Left ventricle myocardium superior (tissue), 1 donor: Measurements from ENCODE around the gene MYH14. TPM values are rescaled to one million over a fixed set of nuclear protein-coding genes. Genes with fewer than 3 reads are reported as not detected.

Experiments
- ATAC-seq: fragments of 200-7000 bp; cut with Tn5 transposase; one replicate; pipeline ENCODE4 v1.9.1; 2020; ENCODE audit warnings: mild to moderate bottlenecking, moderate library complexity
- DNase-seq: peaks from one replicate; pipeline ENCODE4 v3.0.0-alpha.2; 2020
- intact Hi-C: fragments of 100-400 bp; cut with micrococcal nuclease; formaldehyde crosslinking; loops from one replicate; pipeline ENCODE4 v1.11.0; 2022
- total RNA-seq: library from RNA; stranded (reverse); fragmentation: NEBNext Ultra II Directional; extraction: Animal tissue kit (Norgen Biotek cat#: 25700); gene quantifications from one replicate; pipeline ENCODE4 v1.2.1, GENCODE V29; 2021
- donor health status: DM: no; HTN: yes; CAD: no; lungs with severe emphysema.

The MYH14 gene
- total RNA-seq, 1 donor from 2014 or later, result 131 TPM

DNA sequence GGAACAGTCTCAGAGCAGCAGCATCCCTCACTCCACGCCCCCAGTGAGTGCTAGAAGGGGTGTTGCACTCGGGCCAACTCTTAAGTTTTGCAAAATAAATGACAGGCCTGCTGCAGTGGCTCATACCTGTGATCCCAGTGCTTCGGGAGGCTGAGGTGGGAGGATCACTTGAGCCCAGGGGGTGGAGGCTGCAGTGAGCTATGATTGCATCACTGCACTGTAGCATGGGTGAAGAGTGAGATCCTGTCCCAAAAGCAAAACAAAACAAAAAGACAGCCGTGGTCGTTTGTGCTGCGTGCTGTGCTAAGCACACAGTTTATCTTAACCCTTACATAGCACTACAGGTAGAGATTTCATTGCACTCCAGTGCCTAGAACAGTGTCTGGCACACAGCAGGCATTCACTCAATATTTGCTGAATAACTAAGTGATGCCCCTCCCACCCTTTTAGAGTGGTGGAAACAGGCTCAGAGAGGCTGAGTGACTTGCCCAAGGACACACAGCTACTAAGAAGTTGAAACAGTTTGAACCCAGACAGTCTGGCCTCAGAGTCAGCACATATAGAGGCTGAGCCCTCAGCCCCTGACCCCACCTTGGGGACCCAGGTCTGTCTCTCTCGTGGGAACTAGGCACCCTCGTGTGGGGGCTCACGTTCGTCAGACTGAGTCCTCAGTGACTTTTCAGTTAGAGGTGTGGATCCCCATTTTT lies 107.5 kb downstream of the MYH14 start:
- no peak for ATAC-seq
- no peak for DNase-seq
- intact Hi-C loops, result no loop called here

DNA sequence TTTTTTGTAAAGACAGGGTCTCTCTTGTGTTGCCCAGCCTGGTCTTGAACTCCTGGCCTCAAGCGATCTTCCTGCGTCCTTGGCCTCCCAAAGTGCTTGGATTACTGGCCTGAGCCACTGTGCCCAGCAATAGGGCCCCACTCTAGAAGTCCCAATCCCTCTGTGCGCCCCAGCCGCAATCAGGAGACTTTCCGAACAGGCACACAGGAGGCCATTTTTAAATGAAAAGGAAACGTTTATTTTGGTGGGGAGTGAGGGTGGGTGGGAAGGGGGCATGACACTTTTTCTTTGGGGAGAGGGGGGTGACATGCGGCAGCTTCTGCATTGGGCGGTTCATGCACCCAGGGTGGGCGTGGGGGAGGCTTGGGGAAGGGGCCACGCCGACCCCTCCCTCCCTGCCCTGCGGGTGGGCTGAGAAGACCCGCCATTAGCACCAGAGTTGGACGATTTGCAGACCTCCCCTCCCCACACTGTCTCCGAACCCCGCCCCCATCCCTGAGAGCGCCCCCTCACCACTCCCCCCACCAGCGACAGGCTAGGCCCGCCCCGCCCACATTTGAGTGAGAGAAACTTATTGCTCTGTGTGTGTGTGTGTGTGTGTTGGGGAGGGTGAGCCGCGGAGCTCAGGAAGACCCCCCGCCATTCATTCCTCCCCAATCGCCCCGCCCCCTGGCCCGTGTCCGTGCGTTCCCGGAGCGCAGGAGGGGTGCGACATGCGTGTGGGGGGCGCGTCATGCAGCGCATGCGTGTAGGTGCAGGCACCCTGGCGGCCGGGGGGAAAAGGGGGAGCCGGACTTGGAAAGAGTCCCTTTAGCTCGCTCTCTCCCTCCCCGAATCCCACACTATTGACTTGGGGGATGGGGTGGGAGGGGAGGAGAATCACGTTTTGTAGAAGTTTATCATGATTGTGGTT lies 108.6 kb downstream of the MYH14 start:
- ATAC-seq (peak; percentile 53), DNase-seq (no peak)
- intact Hi-C loops, result no loop called here

GRCh38 chr19:50312967-50313811 lies 109.8 kb downstream of the MYH14 start:
- DNase-seq, result no peak
- no peak for ATAC-seq
- intact Hi-C loops, result no loop called here

- intact Hi-C loops, result no loop called here
Observed at GRCh38 chr19:50313812-50314536, 110.6 kb downstream of the MYH14 start.

GRCh38 chr19:50314724-50315708 lies 111.6 kb downstream of the MYH14 start:
- DNase-seq, result no peak
- intact Hi-C loops, result no loop called here
- ATAC-seq, result no peak

More at GRCh38 chr19:50313812-50314536, 110.6 kb downstream of the MYH14 start:
- ATAC-seq (no peak), DNase-seq (no peak)

GRCh38 chr19:50315773-50316448 lies 112.5 kb downstream of the MYH14 start:
- DNase-seq, result no peak
- no peak for ATAC-seq
- intact Hi-C loops, result no loop called here

DNA sequence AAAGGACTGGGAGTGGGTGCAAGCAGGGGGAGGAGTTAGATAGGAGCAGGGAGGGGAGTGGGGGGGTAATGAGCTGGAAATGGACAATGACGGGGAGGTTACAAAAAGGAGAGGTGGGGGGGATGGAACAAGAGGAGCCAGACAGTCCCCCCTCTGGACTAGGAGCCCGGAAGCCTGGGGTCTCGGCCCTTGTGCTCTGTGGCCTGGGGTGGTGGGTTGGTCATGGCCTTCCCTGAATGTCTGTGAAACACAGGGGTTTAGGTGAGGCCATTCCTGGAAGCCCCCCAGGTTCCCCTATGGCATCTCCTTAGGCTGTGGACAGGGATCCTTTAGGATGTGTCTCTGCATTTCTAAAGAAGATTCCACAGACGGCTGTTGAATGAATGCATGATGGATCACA lies 113.7 kb downstream of the MYH14 start:
- ATAC-seq (no peak), DNase-seq (no peak)
- intact Hi-C loops, result no loop called here

DNA sequence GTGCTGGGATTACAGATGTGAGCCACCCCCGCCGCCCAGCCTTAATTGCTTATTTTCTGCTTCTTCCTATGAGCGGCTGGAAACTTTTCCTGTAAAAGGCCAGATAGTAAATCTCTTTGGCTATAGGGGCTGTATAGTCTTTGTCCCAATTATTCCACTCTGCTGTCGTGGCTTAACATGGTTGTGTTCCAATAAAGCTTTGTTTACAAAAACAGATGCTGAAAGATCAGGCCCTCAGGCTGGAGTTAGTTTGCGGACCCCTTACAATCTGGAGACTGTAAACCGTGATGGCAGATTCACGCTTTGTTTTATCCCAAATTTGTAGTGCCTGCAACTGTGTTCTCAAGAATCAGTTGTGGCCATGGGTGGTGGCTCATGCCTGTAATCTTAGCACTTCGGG lies 115.0 kb downstream of the MYH14 start:
- ATAC-seq (no peak), DNase-seq (no peak)
- intact Hi-C loops, result no loop called here

DNA sequence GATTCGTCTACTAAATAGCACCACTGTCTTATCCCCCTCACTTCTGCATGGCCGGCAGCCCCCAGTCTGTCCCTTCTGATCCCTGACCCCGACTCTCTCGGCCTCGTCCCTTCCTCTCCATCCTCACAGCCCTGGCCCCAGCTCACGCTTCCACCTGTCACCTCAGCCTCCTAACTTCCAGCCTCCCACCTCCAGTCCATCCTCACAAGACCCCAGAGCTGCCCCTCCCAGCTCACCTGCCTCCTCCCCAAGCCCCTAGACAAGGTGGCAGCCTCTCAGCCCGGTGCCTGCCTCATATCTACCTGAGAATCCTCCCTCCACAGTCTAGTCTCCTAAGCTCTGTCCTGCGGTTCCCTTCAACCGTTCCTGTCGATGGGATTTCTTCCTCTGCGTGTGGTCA lies 115.7 kb downstream of the MYH14 start:
- no peak for DNase-seq
- intact Hi-C loops, result no loop called here

GRCh38 chr19:50320051-50320450 lies 116.6 kb downstream of the MYH14 start:
- ATAC-seq (no peak), DNase-seq (no peak)
- intact Hi-C loops, result no loop called here

More for the DNA sequence above, 115.7 kb downstream of the MYH14 start:
- ATAC-seq, result no peak

DNA sequence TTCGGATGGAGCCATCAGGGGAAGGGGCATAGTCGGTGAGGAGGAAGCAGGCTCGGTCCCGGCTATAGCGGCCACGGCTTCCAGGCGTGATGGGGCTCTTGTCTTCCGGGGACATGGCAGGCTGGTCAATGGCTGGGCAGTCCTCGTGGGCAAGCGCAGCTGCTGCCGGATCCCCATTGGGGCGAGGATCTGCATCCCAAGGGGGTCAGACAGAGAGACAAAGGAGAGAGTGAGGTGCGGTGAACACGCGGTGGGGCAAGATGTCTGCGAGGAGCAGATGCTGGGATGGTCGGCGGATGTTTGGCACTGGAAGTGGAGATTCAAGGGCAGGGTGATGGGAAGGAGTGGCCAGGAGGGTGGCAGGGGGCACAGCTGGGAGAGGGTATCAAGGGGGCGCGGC lies 117.2 kb downstream of the MYH14 start:
- intact Hi-C loops, result no loop called here
- ATAC-seq, result no peak
- DNase-seq, result no peak

GRCh38 chr19:50321831-50322230 lies 118.4 kb downstream of the MYH14 start:
- intact Hi-C loops, result no loop called here
- DNase-seq (no peak), ATAC-seq (no peak)

DNA sequence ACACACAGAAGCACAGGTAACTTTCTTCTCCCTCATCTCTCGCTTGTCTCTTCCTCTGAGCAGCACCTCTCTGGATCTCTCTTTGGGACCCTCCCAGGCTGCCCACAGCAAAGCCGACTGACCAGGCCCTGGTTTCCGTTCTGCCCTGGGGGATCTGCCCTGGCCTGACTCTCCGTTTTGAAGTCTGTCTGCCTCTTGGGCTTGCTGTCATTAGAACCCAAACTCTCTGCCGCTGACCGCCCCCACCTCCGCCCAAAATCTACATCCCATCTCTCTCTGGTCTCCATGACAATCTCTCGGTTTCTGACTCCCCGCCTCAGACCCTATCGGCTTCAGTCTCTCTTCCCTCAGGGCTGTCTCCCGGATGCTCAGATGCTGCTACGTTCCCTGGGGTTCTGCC lies 118.8 kb downstream of the MYH14 start:
- intact Hi-C loops, result no loop called here
- ATAC-seq, result no peak

DNA sequence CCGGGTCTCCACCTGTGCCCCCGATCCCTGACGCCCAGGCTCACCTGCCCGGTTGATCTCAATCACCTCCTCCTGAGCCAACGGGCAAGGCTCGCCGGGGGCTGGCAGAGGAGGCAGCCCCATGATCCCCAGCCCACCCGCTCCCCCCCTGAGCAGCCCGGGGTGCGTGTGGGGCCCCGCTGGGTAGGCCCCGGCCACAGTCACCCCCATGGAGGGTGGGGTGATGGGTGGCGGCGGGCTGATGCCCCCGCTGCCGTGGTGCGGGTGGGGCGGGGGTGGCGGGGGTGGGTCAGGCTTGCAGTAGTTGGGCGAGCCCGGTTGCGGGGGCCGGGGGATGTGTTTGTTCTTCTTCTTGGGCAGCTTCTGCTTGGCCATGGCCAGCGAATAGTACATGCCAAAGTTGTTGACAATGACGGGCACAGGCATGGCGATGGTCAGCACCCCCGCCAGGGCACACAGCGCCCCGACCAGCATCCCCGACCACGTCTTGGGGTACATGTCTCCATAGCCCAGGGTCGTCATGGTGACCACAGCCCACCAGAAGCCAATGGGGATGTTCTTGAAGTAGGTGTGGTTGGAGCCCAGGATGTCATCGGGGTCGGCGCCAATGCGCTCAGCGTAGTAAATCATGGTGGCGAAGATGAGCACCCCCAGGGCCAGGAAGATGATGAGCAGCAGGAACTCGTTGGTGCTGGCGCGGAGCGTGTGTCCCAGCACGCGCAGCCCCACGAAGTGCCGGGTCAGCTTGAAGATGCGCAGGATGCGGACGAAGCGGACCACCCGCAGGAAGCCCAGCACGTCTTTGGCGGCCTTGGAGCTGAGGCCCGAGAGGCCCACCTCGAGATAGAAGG lies 119.7 kb downstream of the MYH14 start:
- intact Hi-C loops, result no loop called here
- ATAC-seq (no peak), DNase-seq (no peak)

More for the DNA sequence above, 118.8 kb downstream of the MYH14 start:
- no peak for DNase-seq

GRCh38 chr19:50323782-50324133 lies 120.3 kb downstream of the MYH14 start:
- DNase-seq (no peak), ATAC-seq (no peak)
- intact Hi-C loops, result no loop called here

DNA sequence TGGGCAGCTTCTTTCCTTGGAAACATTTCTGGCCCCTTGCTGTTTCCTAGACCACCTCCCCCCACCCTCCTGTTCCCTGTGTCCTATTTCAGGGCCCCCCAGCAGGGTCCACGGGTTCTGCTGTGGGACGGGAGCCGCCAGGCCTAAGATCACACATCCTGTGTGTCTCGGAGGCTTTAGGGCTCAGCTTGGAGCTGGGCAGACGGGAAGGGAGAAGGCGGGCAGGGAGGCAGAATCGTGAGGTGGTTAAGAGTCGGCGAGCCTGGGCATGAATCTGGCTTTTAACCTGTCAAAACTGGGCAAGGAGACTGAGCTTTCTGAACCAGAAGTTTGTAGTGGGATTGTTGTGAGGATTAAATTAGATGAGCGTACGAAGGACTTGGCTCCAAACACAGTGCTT lies 120.9 kb downstream of the MYH14 start:
- ATAC-seq (no peak), DNase-seq (no peak)
- intact Hi-C loops, result no loop called here
